Measurements from ENCODE around the gene ATAD3B.
"Not testable (repeated sequence)": the region's sequence is repeated elsewhere in the genome, so short reads cannot be mapped to it uniquely, and the experiment has no call there.

The ATAD3B gene, protein sequence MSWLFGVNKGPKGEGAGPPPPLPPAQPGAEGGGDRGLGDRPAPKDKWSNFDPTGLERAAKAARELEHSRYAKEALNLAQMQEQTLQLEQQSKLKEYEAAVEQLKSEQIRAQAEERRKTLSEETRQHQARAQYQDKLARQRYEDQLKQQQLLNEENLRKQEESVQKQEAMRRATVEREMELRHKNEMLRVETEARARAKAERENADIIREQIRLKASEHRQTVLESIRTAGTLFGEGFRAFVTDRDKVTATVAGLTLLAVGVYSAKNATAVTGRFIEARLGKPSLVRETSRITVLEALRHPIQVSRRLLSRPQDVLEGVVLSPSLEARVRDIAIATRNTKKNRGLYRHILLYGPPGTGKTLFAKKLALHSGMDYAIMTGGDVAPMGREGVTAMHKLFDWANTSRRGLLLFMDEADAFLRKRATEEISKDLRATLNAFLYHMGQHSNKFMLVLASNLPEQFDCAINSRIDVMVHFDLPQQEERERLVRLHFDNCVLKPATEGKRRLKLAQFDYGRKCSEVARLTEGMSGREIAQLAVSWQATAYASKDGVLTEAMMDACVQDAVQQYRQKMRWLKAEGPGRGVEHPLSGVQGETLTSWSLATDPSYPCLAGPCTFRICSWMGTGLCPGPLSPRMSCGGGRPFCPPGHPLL

GRCh38 chr1:1471389-1472052 is at the start of gene ATAD3B:
TSS of gene ATAD3B (plus strand) at chr1:1471765. CDS start at chr1:1471885, 120 bp downstream.
- no peak for FAIRE-seq

DNA sequence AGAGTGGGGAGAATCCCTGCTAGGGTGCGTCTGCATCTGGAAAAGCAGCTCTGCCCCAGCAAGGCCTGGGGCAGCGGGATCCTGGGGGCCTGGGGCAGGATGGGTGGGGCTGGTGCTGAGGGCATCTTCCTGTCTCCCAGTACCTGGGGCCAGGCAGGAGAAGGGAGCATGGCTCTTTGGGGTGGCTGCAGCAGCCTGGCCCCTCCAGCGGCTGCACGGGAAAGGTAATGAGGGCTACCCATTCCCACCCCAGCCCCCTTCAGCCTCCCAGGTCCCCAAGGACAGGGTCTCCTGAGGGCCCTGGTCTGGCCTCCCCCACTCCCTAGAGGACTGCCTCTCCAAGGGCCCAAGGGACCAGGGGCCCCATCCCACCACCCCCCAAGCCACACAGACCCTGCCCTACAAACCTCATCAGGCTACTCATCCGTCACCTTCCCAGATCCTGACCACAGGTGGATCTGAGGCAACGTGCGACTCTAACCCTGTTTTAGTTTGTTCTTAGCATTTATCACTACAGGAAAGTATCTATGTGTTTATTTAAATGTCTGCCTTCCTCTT is 49.6 kb upstream of the ATAD3B start:
- no peak for FAIRE-seq

- no peak for FAIRE-seq
Observed at GRCh38 chr1:1422465-1423244, 48.9 kb upstream of the ATAD3B start.

- no peak for FAIRE-seq
Observed at GRCh38 chr1:1423245-1423597, 48.3 kb upstream of the ATAD3B start.

- FAIRE-seq = no peak
Observed at GRCh38 chr1:1424707-1425106, 46.9 kb upstream of the ATAD3B start.

DNA sequence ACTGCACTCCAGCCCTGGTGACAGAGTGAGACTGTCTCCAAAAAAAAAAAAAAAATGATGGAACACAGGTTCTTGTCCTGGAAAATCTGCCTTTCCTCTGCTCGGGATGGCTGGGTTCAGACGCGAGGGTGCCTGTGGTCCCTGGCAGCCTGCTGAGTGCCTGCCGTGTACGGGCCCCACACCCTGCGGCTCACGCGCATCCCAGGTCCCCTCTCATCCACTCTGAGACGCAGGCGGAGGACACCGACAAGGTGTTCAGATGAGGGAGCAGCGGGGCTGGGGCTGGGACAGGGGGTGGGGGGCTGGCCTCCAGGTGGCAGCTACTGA is 46.2 kb upstream of the ATAD3B start:
- no peak for FAIRE-seq

DNA sequence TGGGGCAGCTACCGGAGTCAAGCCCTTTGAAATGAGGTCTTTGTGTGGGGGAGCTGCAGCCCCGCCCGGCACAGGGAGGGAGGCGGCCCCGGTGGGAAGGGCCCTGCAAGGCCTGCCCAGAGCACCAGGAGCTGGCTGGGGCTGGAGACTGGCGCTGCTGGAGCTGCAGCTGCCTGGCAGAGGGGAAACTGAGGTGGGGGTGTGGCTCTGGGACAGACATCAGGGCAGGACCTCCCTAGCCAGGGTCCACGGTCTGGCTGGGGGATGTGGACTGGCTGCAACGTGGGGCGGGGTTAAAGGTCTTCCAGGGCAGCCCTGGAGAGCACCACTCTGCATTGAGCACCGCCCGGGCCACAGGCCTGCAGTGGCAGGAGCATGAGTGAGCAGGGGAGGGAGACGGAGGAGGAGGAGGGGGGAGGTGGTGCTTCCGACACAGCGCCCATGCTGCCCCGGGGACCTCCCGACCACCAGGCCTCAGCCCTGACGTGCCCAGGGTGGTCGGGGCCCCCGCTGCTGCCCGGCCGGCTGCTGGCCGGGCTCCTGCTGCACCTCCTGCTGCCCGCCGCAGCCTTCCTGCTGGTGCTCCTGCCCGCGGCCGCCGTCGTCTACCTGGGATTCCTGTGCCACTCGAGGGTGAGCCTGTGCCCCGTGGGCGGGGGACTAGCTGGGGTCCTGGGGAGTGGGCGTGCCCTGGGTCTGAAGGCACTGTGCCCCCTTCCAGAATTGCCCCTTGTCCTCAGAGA is 45.6 kb upstream of the ATAD3B start:
- FAIRE-seq = no peak

GRCh38 chr1:1426496-1427105 is 45.0 kb upstream of the ATAD3B start:
- no peak for FAIRE-seq

GRCh38 chr1:1427106-1427819 is 44.3 kb upstream of the ATAD3B start:
- no peak for FAIRE-seq

DNA sequence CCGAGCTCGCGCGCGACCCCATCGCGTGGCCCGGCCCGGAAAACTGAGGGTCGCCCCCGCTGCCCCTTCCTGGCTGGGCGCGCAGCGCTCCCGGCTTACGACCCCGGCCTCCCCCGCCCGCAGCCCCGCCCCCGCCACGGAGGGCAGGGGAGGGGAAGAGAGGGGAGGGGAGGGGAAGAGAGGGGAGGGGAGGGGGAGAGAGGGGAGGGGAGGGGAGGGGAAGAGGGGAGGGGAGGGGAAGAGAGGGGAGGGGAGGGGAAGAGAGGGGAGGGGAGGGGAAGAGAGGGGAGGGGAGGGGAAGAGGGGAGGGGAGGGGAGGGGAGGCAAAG is 43.8 kb upstream of the ATAD3B start:
- no peak for FAIRE-seq

- no peak for FAIRE-seq
Observed at GRCh38 chr1:1428174-1428573, 43.4 kb upstream of the ATAD3B start.

- FAIRE-seq = not testable (repeated sequence)
Observed at GRCh38 chr1:1428967-1429366, 42.6 kb upstream of the ATAD3B start.

DNA sequence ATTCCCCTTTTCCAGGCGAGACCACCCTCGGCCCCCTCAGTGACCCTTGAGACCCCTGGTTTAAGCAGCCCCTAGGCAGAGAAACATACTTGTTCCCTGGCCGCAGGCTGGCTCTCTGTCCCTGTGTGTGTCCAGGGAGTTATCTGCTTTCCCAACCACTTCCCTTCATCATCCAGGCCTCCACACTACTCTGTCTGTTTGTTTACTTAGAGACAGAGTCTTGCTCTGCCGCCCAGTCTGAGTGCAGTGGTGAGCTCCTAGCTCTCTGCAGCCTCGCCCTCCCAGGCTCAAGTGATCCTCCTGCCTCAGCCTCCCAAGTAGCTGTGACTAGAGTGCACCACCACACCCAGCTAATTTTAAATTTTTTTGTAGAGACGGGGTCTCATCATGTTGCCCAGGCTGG is 41.9 kb upstream of the ATAD3B start:
- FAIRE-seq = no peak

DNA sequence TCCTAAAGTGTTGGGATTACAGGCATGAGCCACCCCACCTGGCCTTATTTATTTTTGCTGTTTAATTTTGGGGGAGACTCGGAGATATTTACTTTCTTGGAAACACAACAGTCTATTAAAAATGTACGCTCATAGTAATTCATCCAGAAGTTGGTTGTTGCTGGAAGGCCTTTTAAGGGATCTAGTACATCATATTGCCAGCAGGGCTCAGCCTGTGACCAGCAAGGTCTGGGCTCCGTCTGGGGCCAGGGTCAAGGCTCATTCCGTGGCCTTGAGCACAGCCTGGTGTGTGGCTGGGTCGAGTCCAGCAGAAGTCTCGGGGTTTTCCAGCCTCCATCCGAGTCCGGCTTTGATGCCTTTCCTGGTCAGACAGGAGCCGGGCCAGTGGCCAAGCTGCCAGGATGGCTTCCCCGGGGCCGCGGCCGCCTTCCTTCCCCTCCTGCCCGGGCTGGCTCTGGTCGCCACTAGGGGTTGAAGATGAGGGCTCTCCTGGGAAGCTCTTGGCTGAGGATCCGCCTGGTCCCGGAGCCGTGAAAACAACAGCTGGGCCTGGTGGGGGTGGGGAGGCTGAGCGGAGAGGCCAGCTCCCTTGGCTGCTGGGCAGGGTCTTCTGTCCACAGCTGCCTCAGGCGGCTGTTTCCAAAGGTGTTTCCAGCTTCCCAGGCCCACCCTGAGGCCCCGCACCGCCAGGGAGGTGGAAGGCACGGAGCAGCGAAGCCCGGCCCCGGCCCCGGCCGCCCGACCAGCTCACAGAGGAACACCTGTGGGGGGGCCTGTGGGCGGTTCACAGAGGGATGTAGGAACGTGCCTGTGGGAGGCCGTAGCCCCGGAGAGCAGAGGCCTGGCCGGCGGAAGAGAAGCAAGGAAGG is 41.2 kb upstream of the ATAD3B start:
- no peak for FAIRE-seq

DNA sequence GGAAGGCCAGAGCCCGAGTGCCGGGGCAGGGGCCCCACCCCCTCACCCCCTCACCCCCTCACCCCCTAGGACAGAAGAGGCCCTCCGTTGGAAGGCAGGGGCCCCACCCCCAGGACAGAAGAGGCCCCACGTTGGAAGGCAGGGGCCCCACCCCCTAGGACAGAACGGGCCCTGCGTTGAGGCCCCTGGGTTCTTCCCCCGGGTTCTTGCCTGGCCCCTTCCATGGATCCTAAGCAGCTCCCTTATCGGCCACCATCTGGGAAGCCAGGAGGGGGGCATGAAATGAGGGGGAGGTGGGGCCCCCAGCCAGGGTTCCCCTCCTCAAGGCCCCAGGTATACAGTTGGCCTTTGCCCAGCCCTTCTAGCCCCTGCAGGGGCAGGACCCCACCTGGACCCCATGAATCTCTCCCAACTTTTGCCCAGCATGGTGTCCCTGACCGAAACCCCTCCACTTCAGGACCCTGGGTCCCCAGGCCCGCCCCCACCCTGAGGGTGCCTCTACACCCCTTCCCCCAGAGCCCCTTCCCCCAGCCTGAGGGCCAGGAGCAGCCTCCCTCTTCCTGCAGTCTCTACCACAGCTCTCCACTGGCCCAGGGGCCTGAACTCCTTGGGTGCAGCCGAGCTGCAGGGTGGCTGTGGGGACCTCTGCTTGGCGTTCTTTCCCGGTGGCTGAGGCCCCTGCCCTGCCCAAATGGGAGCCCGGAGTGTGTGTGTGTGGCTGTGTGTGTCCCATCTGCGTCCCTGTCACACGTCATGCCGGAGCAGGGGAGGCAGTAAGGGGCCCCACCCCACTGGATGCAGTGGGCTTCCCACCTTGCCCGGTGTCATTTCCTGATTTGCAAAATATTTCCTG is 40.3 kb upstream of the ATAD3B start:
- no peak for FAIRE-seq

DNA sequence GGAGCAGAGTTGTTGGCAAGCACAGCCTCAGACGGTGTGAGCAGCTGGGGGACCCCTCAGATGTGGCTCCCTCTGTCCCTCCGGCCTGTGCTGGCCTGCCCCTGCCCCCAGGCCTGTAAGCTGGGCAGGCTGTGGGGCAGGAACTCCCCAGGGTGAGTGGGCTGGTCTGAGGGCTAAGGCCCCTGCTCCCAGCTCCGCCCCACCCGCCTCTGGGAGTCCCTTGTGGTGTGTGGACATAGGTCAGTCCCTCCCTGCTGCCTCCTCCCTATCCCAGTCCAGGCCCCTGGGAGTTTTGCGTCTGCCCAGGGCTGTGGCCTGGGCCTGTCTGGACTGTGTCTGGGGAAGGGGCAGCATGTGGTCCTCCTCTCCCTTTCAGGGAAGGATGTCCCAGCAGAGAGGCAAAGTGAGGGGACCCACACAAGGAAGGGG is 39.7 kb upstream of the ATAD3B start:
- FAIRE-seq = no peak

DNA sequence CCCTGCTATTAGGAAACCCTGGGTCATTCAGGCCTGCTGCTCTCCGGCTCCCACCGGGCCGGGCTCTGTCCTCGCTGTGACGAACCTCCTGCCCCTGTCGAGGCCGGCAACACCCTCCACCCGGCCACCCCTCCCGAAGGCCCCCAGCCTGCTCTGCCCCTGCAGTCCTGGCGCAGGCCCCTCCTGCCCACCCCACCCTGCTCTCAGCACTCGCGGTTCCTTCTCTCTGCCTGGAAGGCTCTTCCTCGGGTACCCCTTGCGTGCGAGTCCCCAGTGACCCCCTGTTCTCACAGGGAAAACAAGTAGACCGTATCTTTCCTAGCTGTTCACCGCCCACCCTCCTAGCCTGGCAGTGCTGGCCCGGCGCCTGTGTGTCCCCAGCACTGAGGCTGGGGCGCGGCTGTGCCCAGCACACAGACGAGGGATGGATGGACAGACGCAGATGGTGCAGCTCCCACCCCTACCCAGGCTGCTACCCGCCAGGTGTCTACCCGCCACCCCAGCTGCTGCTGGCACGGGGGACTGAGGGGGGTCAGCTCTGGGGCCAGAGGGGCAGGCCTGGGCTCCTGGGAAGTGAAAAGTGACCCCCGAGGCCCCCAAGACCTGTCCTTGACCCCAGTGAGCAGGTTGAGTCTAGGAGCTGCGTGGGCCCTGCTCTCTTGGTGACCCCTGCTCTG is 39.2 kb upstream of the ATAD3B start:
- FAIRE-seq = no peak

- no peak for FAIRE-seq
Observed at GRCh38 chr1:1432951-1433803, 38.4 kb upstream of the ATAD3B start.

Data from A204.1 (cell line).